GM12878 (cell line): ENCODE data around the gene KCNH5. TPM values are rescaled to one million over a fixed set of nuclear protein-coding genes. Genes with fewer than 3 reads are reported as not detected.

Experiments used
- ATAC-seq: fragments of 200-7000 bp; cut with Tn5 transposase; 3 replicates; pipeline ENCODE4 v1.9.1; 2020; ENCODE audit warnings: mild to moderate bottlenecking, moderate library complexity
- BruUV-seq: library from RNA; stranded (reverse); fragments of 400-500 nt; replicated peaks from 2 replicates; lab custom pipeline; 2021; lab: Mats Ljungman, UMichigan
- CTCF ChIA-PET: fragments of 300-600 bp; sonication (Branson Sonifier 250); formaldehyde crosslinking; extraction: SDS; loops from one replicate; lab custom pipeline; 2021; ENCODE audit warnings: inconsistent platforms; lab: Yijun Ruan, JAX
- POLR2A ChIA-PET: fragments of 350-600 bp; formaldehyde crosslinking; extraction: SDS; loops from one replicate; lab custom pipeline; 2021; ENCODE audit warnings: inconsistent platforms; lab: Charles Lee
- RAD21 ChIA-PET: fragments of 300-600 bp; sonication (Branson Sonifier 250); formaldehyde crosslinking; loops from one replicate; lab custom pipeline; 2023; ENCODE audit warnings: antibody characterized with exemption; ENCODE audit not compliant: unreplicated experiment; lab: Charles Lee
- SMC1A ChIA-PET: fragments of 300-600 bp; sonication (Branson Sonifier 250); formaldehyde crosslinking; loops from one replicate; lab custom pipeline; 2023; ENCODE audit not compliant: unreplicated experiment, uncharacterized antibody; lab: Charles Lee
- DNase-seq: peaks from one replicate; pipeline ENCODE4 v3.0.0-alpha.2; 2011; ENCODE audit warnings: low read depth, low spot score
- FAIRE-seq: peaks from 3 replicates; lab custom pipeline; 2011; peaks lifted over from hg19 to GRCh38; lab: Jason Lieb, UNC
- H2AFZ ChIP-seq: 2 replicates; pipeline ENCODE4 v1.6.0; 2011; ENCODE audit warnings: low read depth, low read length, control low read depth; ENCODE audit not compliant: control insufficient read depth
- H3K27ac ChIP-seq: 2 replicates; pipeline ENCODE4 v1.5.1; 2011; ENCODE audit warnings: control low read depth; ENCODE audit not compliant: control insufficient read depth, insufficient read depth
- H3K27me3 ChIP-seq, 2 experiments: replicated peaks in 1 of 2; 2 replicates each; pipeline versions ENCODE4 v1.6.0 to v1.6.1; 2011; ENCODE audit warnings: low read length in 1 of 2; ENCODE audit not compliant: control insufficient read depth in 2 of 2, insufficient read depth in 2 of 2
- H3K36me3 ChIP-seq, 2 experiments: 2 replicates each; pipeline ENCODE4 v1.5.1; 2011; ENCODE audit warnings: low read length in 1 of 2; ENCODE audit not compliant: control insufficient read depth in 2 of 2, insufficient read depth in 2 of 2
- H3K4me1 ChIP-seq: 2 replicates; pipeline ENCODE4 v1.6.1; 2011; ENCODE audit warnings: mild to moderate bottlenecking, low read length, moderate library complexity, mixed read lengths; ENCODE audit not compliant: control insufficient read depth, insufficient read depth
- H3K4me2 ChIP-seq: 2 replicates; pipeline ENCODE4 v1.6.0; 2011; ENCODE audit warnings: control low read depth; ENCODE audit not compliant: control insufficient read depth, insufficient read depth
- H3K4me3 ChIP-seq: fragments of 200-600 bp; sonication (generic); 2 replicates; pipeline ENCODE4 v1.5.1; 2016
- H3K79me2 ChIP-seq: 2 replicates; pipeline ENCODE4 v1.6.0; 2011; ENCODE audit warnings: low read length; ENCODE audit not compliant: control insufficient read depth, insufficient read depth
- H3K9ac ChIP-seq: 2 replicates; pipeline ENCODE4 v1.8.0; 2011; ENCODE audit warnings: low read length, control low read depth, mixed read lengths; ENCODE audit not compliant: control insufficient read depth, insufficient read depth
- H3K9me3 ChIP-seq: replicated peaks from 3 replicates; pipeline ENCODE4 v1.5.1; 2011; ENCODE audit warnings: mild to moderate bottlenecking, low read length; ENCODE audit not compliant: control insufficient read depth, insufficient read depth
- H4K20me1 ChIP-seq: 2 replicates; pipeline ENCODE4 v1.6.0; 2011; ENCODE audit not compliant: control insufficient read depth, insufficient read depth
- ATF2 ChIP-seq: IDR thresholded peaks from 2 replicates; pipeline ENCODE4 v1.6.1; 2012; ENCODE audit warnings: low read length, inconsistent platforms
- CREB1 ChIP-seq: IDR thresholded peaks from 2 replicates; pipeline ENCODE4 v1.6.1; 2012; ENCODE audit warnings: low read depth, mild to moderate bottlenecking, inconsistent platforms
- ESRRA ChIP-seq: IDR thresholded peaks from 2 replicates; pipeline ENCODE4 v1.6.1; 2012; ENCODE audit warnings: mild to moderate bottlenecking, low read length, improper control_type of control experiment
- FOS ChIP-seq: IDR thresholded peaks from 3 replicates; pipeline ENCODE4 v1.6.1; 2011; ENCODE audit warnings: borderline replicate concordance; ENCODE audit not compliant: insufficient read length; ENCODE audit errors: extremely low read depth
- IKZF2 ChIP-seq, 2 experiments: fragments of 450-650 bp; IDR thresholded peaks; 2 replicates each; pipeline ENCODE4 v1.6.1; 2017; ENCODE audit warnings: mild to moderate bottlenecking in 2 of 2, moderate library complexity in 2 of 2
- IRF3 ChIP-seq: fragments of 450-650 bp; IDR thresholded peaks from 2 replicates; pipeline ENCODE4 v1.6.1; 2014; ENCODE audit warnings: mild to moderate bottlenecking
- LARP7 ChIP-seq: fragments of 450-650 bp; IDR thresholded peaks from 2 replicates; pipeline ENCODE4 v1.6.1; 2017; ENCODE audit warnings: mild to moderate bottlenecking
- MXI1 ChIP-seq: fragments of 150-350 bp; IDR thresholded peaks from 2 replicates; pipeline ENCODE4 v1.6.1; 2011; ENCODE audit warnings: low read depth, mild to moderate bottlenecking, inconsistent platforms, low read length, improper control_type of control experiment
- POU2F2 ChIP-seq: IDR thresholded peaks from 3 replicates; pipeline ENCODE4 v1.6.1; 2011; ENCODE audit warnings: low read depth, mild to moderate bottlenecking, low read length, borderline replicate concordance
- RAD21 ChIP-seq: IDR thresholded peaks from 2 replicates; pipeline ENCODE4 v1.6.1; 2011; ENCODE audit warnings: mild to moderate bottlenecking, low read depth, low read length, moderate library complexity; ENCODE audit not compliant: insufficient read depth
- RAD51 ChIP-seq: fragments of 450-650 bp; IDR thresholded peaks from 2 replicates; pipeline ENCODE4 v1.6.1; 2016; ENCODE audit warnings: moderate library complexity, mild to moderate bottlenecking, inconsistent platforms
- SMARCA5 ChIP-seq: fragments of 450-650 bp; IDR thresholded peaks from 2 replicates; pipeline ENCODE4 v1.6.1; 2017; ENCODE audit warnings: mild to moderate bottlenecking
- SP1 ChIP-seq: IDR thresholded peaks from one replicate; pipeline ENCODE4 v1.6.1; 2011; ENCODE audit warnings: low read depth, low read length
- SPI1 ChIP-seq: IDR thresholded peaks from 2 replicates; pipeline ENCODE4 v1.6.1; 2011; ENCODE audit warnings: low read depth, mild to moderate bottlenecking, low read length, moderate library complexity, borderline replicate concordance; ENCODE audit not compliant: insufficient read depth
- TCF12 ChIP-seq: IDR thresholded peaks from 2 replicates; pipeline ENCODE4 v1.6.1; 2011; ENCODE audit warnings: low read depth, mild to moderate bottlenecking, low read length
- USF1 ChIP-seq: IDR thresholded peaks from 2 replicates; pipeline ENCODE4 v1.6.1; 2011; ENCODE audit warnings: borderline replicate concordance, low read depth, mild to moderate bottlenecking, moderate library complexity, mixed read lengths, low read length; ENCODE audit not compliant: insufficient read depth; ENCODE audit errors: extremely low read length
- ZNF687 ChIP-seq: fragments of 450-650 bp; IDR thresholded peaks from 2 replicates; pipeline ENCODE4 v1.6.1; 2017; ENCODE audit warnings: mild to moderate bottlenecking, moderate library complexity
- WGBS: methylation state at CpG from one replicate; pipeline ENCODE4 v1.1.6; 2016; ENCODE audit warnings: low lambda C conversion rate; ENCODE audit not compliant: insufficient replicate concordance, insufficient coverage; ENCODE audit errors: missing lambda C conversion rate; 5-methylcytosine and 5-hydroxymethylcytosine counted together
- in situ Hi-C: fragments of 300-500 bp; cut with MboI; formaldehyde crosslinking; loops from 9 replicates; pipeline ENCODE4 v1.14.3; 2018; ENCODE audit warnings: mixed read lengths
- intact Hi-C: fragments of 100-400 bp; cut with micrococcal nuclease; formaldehyde crosslinking; loops from one replicate; pipeline ENCODE4 v1.14.2; 2022; ENCODE audit not compliant: unreplicated experiment
- polyA plus RNA-seq, 11 experiments: library from polyadenylated mRNA; depleted of rRNA in 4 of 11; unstranded in 6 of 11; stranded (reverse) in 5 of 11; fragments of >200 nt; fragmentation: Nextera tagmentation in 4 of 11; fragmentation: Illumina TruSeq in 1 of 11; extraction: Ambion mirVana in 4 of 11; extraction: Trizol in 1 of 11; gene quantifications; 1 replicate in 1 of 11; 2 replicates in 10 of 11; pipeline versions ENCODE4 v1.2.1 to v1.2.3, GENCODE V29; 2011 to 2016; ENCODE audit warnings: inconsistent platforms in 2 of 11, missing spikeins in 2 of 11, low read depth in 1 of 11
- total RNA-seq, 4 experiments: library from RNA; depleted of rRNA in 3 of 4; stranded (reverse); fragments of >200 nt in 3 of 4; fragmentation: Illumina TruSeq in 1 of 4; extraction: Trizol in 1 of 4; gene quantifications; 2 replicates each; pipeline versions ENCODE4 v1.2.1 to v1.2.3, GENCODE V29; 2013 to 2021

KCNH5 gene
- total and polyA plus RNA-seq, 10 of the 15 experiments (the other 5 are each of a cell fraction or from before 2014, with no cell fraction given) = under 0.01 to 0.04 (median 0.04) TPM; not detected in 7

DNA sequence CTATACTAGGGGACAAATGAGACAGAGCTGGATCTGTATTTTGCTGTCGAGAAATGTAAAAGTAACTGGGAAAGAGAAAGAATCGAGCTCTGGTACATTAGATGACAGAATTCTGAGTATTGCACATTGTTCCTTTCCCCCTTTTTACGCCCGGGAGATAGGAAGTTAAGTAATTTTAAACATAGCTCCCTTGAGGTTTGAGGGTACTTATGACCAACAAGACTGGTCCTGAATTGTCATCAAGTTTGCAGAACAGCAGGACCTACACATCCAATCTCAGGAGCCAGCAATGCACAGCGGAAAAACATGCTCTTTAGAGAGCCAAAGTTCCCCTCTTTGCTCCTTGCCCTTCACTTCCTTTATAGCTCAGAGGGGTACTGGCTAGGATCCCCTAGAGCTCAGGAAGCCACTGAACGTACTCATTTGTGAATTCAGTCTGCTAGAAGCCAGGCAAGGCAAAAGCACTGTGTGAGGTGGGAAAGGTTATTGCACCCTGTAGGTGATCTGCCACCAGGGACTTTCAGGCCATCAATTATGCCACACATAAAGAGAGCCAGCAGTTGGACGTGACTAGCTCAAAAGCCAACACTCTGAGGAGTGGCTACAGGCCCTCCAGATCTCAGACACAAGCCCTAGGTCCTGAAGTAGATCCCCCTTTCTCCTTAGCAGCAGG is 333.8 kb downstream of the KCNH5 start:
- DNase-seq (no peak), ATAC-seq (no peak), FAIRE-seq (no peak)
- no peak overlapping the region for H3K4me3 ChIP-seq
- BruUV-seq = no TSS peak
- ChIA-PET RAD21 (no interaction called here), SMC1A (no interaction called here), POLR2A (no interaction called here), CTCF (no interaction called here)
- H2AFZ ChIP-seq = no peak overlapping the region
- H3K36me3 ChIP-seq = no peaks in the 10 kb centered on the region
- H3K79me2 ChIP-seq = no peaks in the 10 kb centered on the region
- intact Hi-C loops (no loop called here), in situ Hi-C loops (no loop called here)
- no peaks in the 10 kb centered on the region for H4K20me1 ChIP-seq
- no peaks in the 10 kb centered on the region for H3K9me3 ChIP-seq
- no peak overlapping the region for H3K4me2 ChIP-seq
- no peaks in the 10 kb centered on the region for H3K4me1 ChIP-seq
- no peak overlapping the region for H3K9ac ChIP-seq
- H3K27me3 ChIP-seq = no peaks in the 10 kb centered on the region
- 4% methylated on average over 7 of the region's 7 CpGs for WGBS
- no peak overlapping the region for H3K27ac ChIP-seq
- no peak for TF ChIP-seq SPI1
- no peak for TF ChIP-seq RAD21
- no peak for TF ChIP-seq ESRRA
- TF ChIP-seq MXI1 = no peak
- no peak for TF ChIP-seq RAD51
- TF ChIP-seq CREB1 = no peak
- TF ChIP-seq IRF3 = no peak
- TF ChIP-seq SMARCA5 = no peak
- TF ChIP-seq TCF12 = no peak
- no peak for TF ChIP-seq USF1
- no peak for TF ChIP-seq ZNF687
- no peak for TF ChIP-seq IKZF2 (IDR thresholded peaks at IDR 0.05)
- no peak for TF ChIP-seq LARP7
- TF ChIP-seq SP1 = no peak
- no peak for TF ChIP-seq ATF2
- no peak for TF ChIP-seq POU2F2
- TF ChIP-seq FOS = no peak
